B cell (primary cell): ENCODE measurements around the gene RALGAPA2. TPM values are rescaled to one million over a fixed set of nuclear protein-coding genes. Genes with fewer than 3 reads are reported as not detected.

Experiments
- ATAC-seq: fragments of 200-7000 bp; cut with Tn5 transposase; one replicate; pipeline ENCODE4 v1.10.0; 2021; ENCODE audit warnings: low read depth, mild to moderate bottlenecking, moderate number of reproducible peaks, moderate library complexity
- CTCF ChIA-PET: fragments of 350-600 bp; sonication (Branson Sonifier 250); formaldehyde crosslinking; loops from one replicate; lab custom pipeline; 2021; ENCODE audit warnings: antibody characterized with exemption, inconsistent platforms; lab: Charles Lee
- POLR2A ChIA-PET: fragments of 350-600 bp; sonication (Branson Sonifier 250); formaldehyde crosslinking; loops from one replicate; lab custom pipeline; 2021; ENCODE audit warnings: antibody characterized with exemption; lab: Charles Lee
- DNase-seq: peaks from one replicate; pipeline ENCODE4 v3.0.0; 2013
- H2AFZ ChIP-seq: 2 replicates; pipeline ENCODE4 v1.6.1; 2012; ENCODE audit warnings: mild to moderate bottlenecking, low read depth, low read length; ENCODE audit not compliant: insufficient read depth, poor library complexity, severe bottlenecking
- H3K27ac ChIP-seq, 2 donors: 1 replicate in 1 of 2; 2 replicates in 1 of 2; pipeline ENCODE4 v1.5.1; 2012 to 2013; ENCODE audit warnings: low read length in 2 of 2, mild to moderate bottlenecking in 2 of 2, moderate library complexity in 1 of 2
- H3K27me3 ChIP-seq, 4 experiments: fragments of 200-600 bp in 1 of 4; sonication (generic) in 1 of 4; replicated peaks in 1 of 4; 1 replicate in 2 of 4; 2 replicates in 2 of 4; pipeline versions ENCODE4 v1.6.1 to v1.7.0; 2013 to 2016; ENCODE audit warnings: low read length in 3 of 4, mild to moderate bottlenecking in 2 of 4, mixed read lengths in 1 of 4, moderate library complexity in 1 of 4; ENCODE audit not compliant: insufficient read depth in 4 of 4, control insufficient read depth in 3 of 4; ENCODE audit errors: control extremely low read depth in 1 of 4
- H3K36me3 ChIP-seq, 2 experiments: replicated peaks in 1 of 2; 1 replicate in 1 of 2; 2 replicates in 1 of 2; pipeline versions ENCODE4 v1.6.1 to v1.7.1; 2013; ENCODE audit warnings: low read length in 1 of 2; ENCODE audit not compliant: insufficient read depth in 2 of 2, control insufficient read depth in 1 of 2; ENCODE audit errors: control extremely low read depth in 1 of 2, extremely low read depth in 1 of 2
- H3K4me1 ChIP-seq, 2 donors: fragments of 200-600 bp in 1 of 2; sonication (generic) in 1 of 2; 1 replicate in 1 of 2; 2 replicates in 1 of 2; pipeline versions ENCODE4 v1.5.1 to v1.6.1; 2013 to 2017; ENCODE audit warnings: low read length in 2 of 2; ENCODE audit not compliant: control insufficient read depth in 2 of 2, insufficient read depth in 2 of 2
- H3K4me2 ChIP-seq: replicated peaks from 2 replicates; pipeline ENCODE3; 2012; ENCODE audit warnings: mild to moderate bottlenecking, low read depth, low read length; ENCODE audit not compliant: poor library complexity, severe bottlenecking
- H3K4me3 ChIP-seq, 5 experiments: fragments of 200-600 bp in 1 of 5; sonication (generic) in 1 of 5; 1 replicate in 3 of 5; 2 replicates in 2 of 5; pipeline versions ENCODE4 v1.5.1 to v1.7.0; 2011 to 2016; ENCODE audit warnings: low read length in 4 of 5, mild to moderate bottlenecking in 4 of 5, low read depth in 2 of 5, control low read depth in 1 of 5, moderate library complexity in 1 of 5; ENCODE audit not compliant: insufficient read depth in 1 of 5; ENCODE audit errors: control extremely low read depth in 1 of 5, extremely low read depth in 1 of 5
- H3K79me2 ChIP-seq: fragments of 200-600 bp; sonication (generic); one replicate; pipeline ENCODE4 v1.6.0; 2016; ENCODE audit warnings: low read length; ENCODE audit not compliant: control insufficient read depth, insufficient read depth
- H3K9ac ChIP-seq: fragments of 200-600 bp; sonication (generic); 2 replicates; pipeline ENCODE4 v1.6.1; 2017; ENCODE audit warnings: mild to moderate bottlenecking, low read length, moderate library complexity
- H3K9me3 ChIP-seq, 3 donors: one replicate each; pipeline versions ENCODE4 v1.6.1 to v1.7.1; 2013; ENCODE audit warnings: low read length in 2 of 3; ENCODE audit not compliant: control insufficient read depth in 2 of 3, insufficient read depth in 1 of 3; ENCODE audit errors: control extremely low read depth in 1 of 3
- H4K20me1 ChIP-seq: 2 replicates; pipeline ENCODE4 v1.6.0; 2012; ENCODE audit warnings: mild to moderate bottlenecking, low read length; ENCODE audit not compliant: insufficient read depth, control insufficient read depth, poor library complexity, severe bottlenecking
- H3K27ac Mint-ChIP-seq: one replicate; pipeline ENCODE4 v1.8.0; 2021; ENCODE audit warnings: mixed read lengths
- H3K27me3 Mint-ChIP-seq: one replicate; pipeline ENCODE4 v1.8.0; 2021; ENCODE audit warnings: mixed read lengths
- H3K4me1 Mint-ChIP-seq: one replicate; pipeline ENCODE4 v1.8.0; 2021; ENCODE audit warnings: mixed read lengths
- H3K4me3 Mint-ChIP-seq: one replicate; pipeline ENCODE4 v1.8.0; 2021; ENCODE audit warnings: mixed read lengths
- H3K9me3 Mint-ChIP-seq: one replicate; pipeline ENCODE4 v1.8.0; 2022; ENCODE audit warnings: mixed read lengths; ENCODE audit not compliant: insufficient read depth
- CTCF ChIP-seq: fragments of 200-600 bp; IDR thresholded peaks from one replicate; pipeline ENCODE4 v1.8.0; 2022; ENCODE audit warnings: antibody characterized with exemption, mild to moderate bottlenecking
- EZH2 ChIP-seq: IDR thresholded peaks from 2 replicates; pipeline ENCODE4 v1.6.1; 2012; ENCODE audit warnings: borderline replicate concordance, low read depth, mild to moderate bottlenecking, moderate library complexity, low read length; ENCODE audit not compliant: insufficient read depth, poor library complexity, severe bottlenecking
- WGBS: methylation state at CpG from one replicate; pipeline ENCODE4 v1.1.5; 2013; ENCODE audit warnings: missing lambda C conversion rate; ENCODE audit not compliant: insufficient coverage; 5-methylcytosine and 5-hydroxymethylcytosine counted together
- intact Hi-C: fragments of 100-400 bp; cut with micrococcal nuclease; formaldehyde crosslinking; loops from one replicate; pipeline ENCODE4 v1.10.0; 2022
- polyA plus RNA-seq: library from polyadenylated mRNA; depleted of rRNA; stranded (reverse); fragments of >200 nt; gene quantifications from 2 replicates; pipeline ENCODE4 v1.2.3, GENCODE V29; 2012
- total RNA-seq, 2 donors: library from RNA; stranded (reverse); fragments of 120-200 nt in 1 of 2; gene quantifications; 1 replicate in 1 of 2; 2 replicates in 1 of 2; pipeline versions ENCODE4 v1.2.3 to v1.2.4, GENCODE V29; 2013 to 2022

The RALGAPA2 gene
- total and polyA plus RNA-seq, 2 donors (not counting 1 experiment from before 2014, with no cell fraction given) = 6.4 to 33.1 TPM

GRCh38 chr20:20411836-20412235 is 300.6 kb downstream of the RALGAPA2 start:
- no peak overlapping the region for H3K27ac Mint-ChIP-seq
- CTCF ChIA-PET = no interaction called here

GRCh38 chr20:20411402-20411801 is 301.0 kb downstream of the RALGAPA2 start:
- Histone ChIP-seq H3K4me2 (no peak overlapping the region), H2AFZ (no peak overlapping the region), H3K9me3 (no peaks in the 10 kb centered on the region), H3K36me3 (peaks cover 0 to 4% of the 10 kb centered on the region in 2 experiments), H4K20me1 (no peaks in the 10 kb centered on the region), H3K79me2 (no peaks in the 10 kb centered on the region), H3K27ac (no peak overlapping the region), H3K4me1 (no peaks in the 10 kb centered on the region), H3K27me3 (no peaks in the 10 kb centered on the region), H3K9ac (no peak overlapping the region), H3K4me3 (no peak overlapping the region)
- no peak for TF ChIP-seq CTCF
- no peak for ATAC-seq
- intact Hi-C loops = no loop called here
- Mint-ChIP-seq H3K9me3 (no peaks in the 10 kb centered on the region), H3K4me3 (no peak overlapping the region), H3K27me3 (no peaks in the 10 kb centered on the region), H3K27ac (no peak overlapping the region), H3K4me1 (peaks cover 5% of the 10 kb centered on the region)
- CTCF ChIA-PET = no interaction called here
- DNase-seq = no peak
- POLR2A ChIA-PET = no interaction called here
- WGBS = 89% methylated on average over 9 of the region's 12 CpGs

More at GRCh38 chr20:20411836-20412235, 300.6 kb downstream of the RALGAPA2 start:
- 100% methylated on average over 15 of the region's 17 CpGs for WGBS
- no peak for DNase-seq
- TF ChIP-seq EZH2 (no peak), CTCF (no peak)
- no peaks in the 10 kb centered on the region for H3K27me3 ChIP-seq
- no peaks in the 10 kb centered on the region for H4K20me1 ChIP-seq
- no peak overlapping the region for H3K27ac ChIP-seq
- Mint-ChIP-seq H3K4me1 (peaks cover 5% of the 10 kb centered on the region), H3K27me3 (no peaks in the 10 kb centered on the region), H3K4me3 (no peak overlapping the region), H3K9me3 (no peaks in the 10 kb centered on the region)
- intact Hi-C loops = no loop called here
- H3K79me2 ChIP-seq = no peaks in the 10 kb centered on the region
- no peaks in the 10 kb centered on the region for H3K4me1 ChIP-seq
- H3K4me3 ChIP-seq = no peak overlapping the region
- H3K9ac ChIP-seq = no peak overlapping the region
- ATAC-seq = no peak
- no peak overlapping the region for H3K4me2 ChIP-seq
- no peaks in the 10 kb centered on the region for H3K9me3 ChIP-seq
- H2AFZ ChIP-seq = no peak overlapping the region
- POLR2A ChIA-PET = no interaction called here
- peaks cover 0 to 4% of the 10 kb centered on the region in 2 experiments for H3K36me3 ChIP-seq
